MM.1S (cell line): ENCODE data around the gene SPEM1.

Source experiments
- EZH2 ChIP-seq: fragments of 300-600 bp; sonication (generic); optimal IDR thresholded peaks from 2 replicates; pipeline ENCODE3; 2017; ENCODE audit warnings: low read depth, mild to moderate bottlenecking, antibody characterized with exemption, low read length, mixed read lengths
- EZH2phosphoT487 ChIP-seq: fragments of 300-600 bp; sonication (generic); IDR thresholded peaks from 2 replicates; pipeline ENCODE4 v1.6.1; 2018; ENCODE audit warnings: antibody characterized with exemption, low read length
- TF ChIP-seq, protein P1 (sequence below): fragments of 300-600 bp; sonication (generic); IDR thresholded peaks from 2 replicates; pipeline ENCODE4 v1.5.1; 2016; ENCODE audit warnings: antibody characterized with exemption, low read length, mixed read lengths

- TF ChIP-seq, protein P1, sequence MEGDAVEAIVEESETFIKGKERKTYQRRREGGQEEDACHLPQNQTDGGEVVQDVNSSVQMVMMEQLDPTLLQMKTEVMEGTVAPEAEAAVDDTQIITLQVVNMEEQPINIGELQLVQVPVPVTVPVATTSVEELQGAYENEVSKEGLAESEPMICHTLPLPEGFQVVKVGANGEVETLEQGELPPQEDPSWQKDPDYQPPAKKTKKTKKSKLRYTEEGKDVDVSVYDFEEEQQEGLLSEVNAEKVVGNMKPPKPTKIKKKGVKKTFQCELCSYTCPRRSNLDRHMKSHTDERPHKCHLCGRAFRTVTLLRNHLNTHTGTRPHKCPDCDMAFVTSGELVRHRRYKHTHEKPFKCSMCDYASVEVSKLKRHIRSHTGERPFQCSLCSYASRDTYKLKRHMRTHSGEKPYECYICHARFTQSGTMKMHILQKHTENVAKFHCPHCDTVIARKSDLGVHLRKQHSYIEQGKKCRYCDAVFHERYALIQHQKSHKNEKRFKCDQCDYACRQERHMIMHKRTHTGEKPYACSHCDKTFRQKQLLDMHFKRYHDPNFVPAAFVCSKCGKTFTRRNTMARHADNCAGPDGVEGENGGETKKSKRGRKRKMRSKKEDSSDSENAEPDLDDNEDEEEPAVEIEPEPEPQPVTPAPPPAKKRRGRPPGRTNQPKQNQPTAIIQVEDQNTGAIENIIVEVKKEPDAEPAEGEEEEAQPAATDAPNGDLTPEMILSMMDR = no peak
- no peak for TF ChIP-seq EZH2
- no peak for TF ChIP-seq EZH2phosphoT487
Measured at GRCh38 chr17:7465597-7466275, 45.6 kb downstream of the SPEM1 start.
